GM12872 (cell line): ENCODE measurements around the gene LHX5.

Experiments used
- TF ChIP-seq, protein P1 (sequence below): IDR thresholded peaks from 3 replicates; pipeline ENCODE4 v1.5.1; 2011; ENCODE audit warnings: low read depth, mild to moderate bottlenecking, low read length, moderate library complexity; ENCODE audit not compliant: insufficient read depth

Gene LHX5

DNA sequence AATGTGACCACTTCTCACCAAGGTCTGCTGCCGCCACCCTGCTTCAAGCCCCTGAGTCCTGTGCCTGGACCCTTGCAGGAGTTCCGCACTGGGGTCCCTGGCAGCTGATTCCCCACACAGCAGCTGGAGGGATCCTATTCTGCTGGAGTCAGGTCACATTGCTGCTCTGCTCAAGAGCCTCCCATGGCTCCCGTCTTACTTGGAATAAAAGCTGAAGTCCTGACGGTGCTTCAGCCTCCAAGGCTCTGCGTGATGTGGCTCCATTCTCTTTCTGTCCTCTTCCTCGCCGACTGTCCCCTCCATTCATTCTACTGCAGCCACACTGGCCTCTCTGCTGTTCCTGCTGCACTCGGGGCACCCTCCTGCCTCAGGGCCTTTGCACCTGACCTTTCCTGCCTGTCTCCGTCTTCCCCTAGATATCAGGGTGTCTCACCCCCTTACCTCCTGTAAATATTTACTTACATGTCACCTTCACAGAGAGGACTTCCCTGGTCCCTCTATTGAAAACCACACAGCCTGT, 57.1 kb downstream of the LHX5 start:
- TF ChIP-seq, protein P1, sequence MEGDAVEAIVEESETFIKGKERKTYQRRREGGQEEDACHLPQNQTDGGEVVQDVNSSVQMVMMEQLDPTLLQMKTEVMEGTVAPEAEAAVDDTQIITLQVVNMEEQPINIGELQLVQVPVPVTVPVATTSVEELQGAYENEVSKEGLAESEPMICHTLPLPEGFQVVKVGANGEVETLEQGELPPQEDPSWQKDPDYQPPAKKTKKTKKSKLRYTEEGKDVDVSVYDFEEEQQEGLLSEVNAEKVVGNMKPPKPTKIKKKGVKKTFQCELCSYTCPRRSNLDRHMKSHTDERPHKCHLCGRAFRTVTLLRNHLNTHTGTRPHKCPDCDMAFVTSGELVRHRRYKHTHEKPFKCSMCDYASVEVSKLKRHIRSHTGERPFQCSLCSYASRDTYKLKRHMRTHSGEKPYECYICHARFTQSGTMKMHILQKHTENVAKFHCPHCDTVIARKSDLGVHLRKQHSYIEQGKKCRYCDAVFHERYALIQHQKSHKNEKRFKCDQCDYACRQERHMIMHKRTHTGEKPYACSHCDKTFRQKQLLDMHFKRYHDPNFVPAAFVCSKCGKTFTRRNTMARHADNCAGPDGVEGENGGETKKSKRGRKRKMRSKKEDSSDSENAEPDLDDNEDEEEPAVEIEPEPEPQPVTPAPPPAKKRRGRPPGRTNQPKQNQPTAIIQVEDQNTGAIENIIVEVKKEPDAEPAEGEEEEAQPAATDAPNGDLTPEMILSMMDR, result no peak

DNA sequence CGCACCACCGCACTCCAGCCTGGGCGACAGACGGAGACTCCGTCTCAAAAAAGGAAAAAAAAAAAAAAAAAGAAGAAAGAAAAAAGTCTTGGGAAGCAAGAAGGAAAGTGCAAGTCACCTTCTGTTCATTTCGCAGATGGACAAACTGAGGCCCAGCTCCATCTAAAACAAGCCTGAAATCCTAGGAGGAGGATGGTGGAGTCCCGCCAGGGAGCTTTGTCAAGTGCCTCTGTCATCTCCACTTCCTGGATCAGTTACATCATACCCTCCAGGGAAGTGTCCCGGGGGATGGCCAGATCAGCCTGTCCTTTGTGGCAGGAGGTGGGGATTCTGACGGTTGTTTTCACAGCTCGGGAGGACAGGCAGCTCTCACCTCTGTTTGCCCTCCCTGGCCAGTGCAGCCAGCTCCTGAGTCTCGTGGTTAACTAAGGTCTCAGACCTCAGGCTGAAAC, 58.2 kb downstream of the LHX5 start:
- TF ChIP-seq, protein P1, result no peak
